T-helper 17 cell (primary cell): ENCODE results near the gene CYB561A3. TPM values are rescaled to one million over a fixed set of nuclear protein-coding genes. Genes with fewer than 3 reads are reported as not detected.

Experiments
- ATAC-seq: fragments of 150-1000 bp; cut with Tn5 transposase; 2 replicates; pipeline ENCODE4 v1.10.0; 2021; ENCODE audit warnings: mild to moderate bottlenecking, moderate library complexity
- DNase-seq, 3 donors: peaks; one replicate each; pipeline versions ENCODE4 v3.0.0 to v3.0.0-alpha.2; 2020 to 2021
- H3K9me3 ChIP-seq: one replicate; pipeline ENCODE4 v1.7.0; 2013; ENCODE audit warnings: low read length, mild to moderate bottlenecking; ENCODE audit not compliant: control insufficient read depth, poor library complexity, severe bottlenecking
- H3K27ac Mint-ChIP-seq: one replicate; pipeline ENCODE4 v1.8.0; 2022; ENCODE audit warnings: mild to moderate bottlenecking, moderate library complexity, mixed read lengths
- H3K27me3 Mint-ChIP-seq: one replicate; pipeline ENCODE4 v1.8.0; 2022; ENCODE audit warnings: mixed read lengths
- H3K36me3 Mint-ChIP-seq: one replicate; pipeline ENCODE4 v1.8.0; 2022; ENCODE audit warnings: low read depth, mixed read lengths
- H3K4me1 Mint-ChIP-seq: one replicate; pipeline ENCODE4 v1.8.0; 2022; ENCODE audit warnings: mild to moderate bottlenecking, mixed read lengths
- H3K4me3 Mint-ChIP-seq: one replicate; pipeline ENCODE4 v1.8.0; 2022; ENCODE audit warnings: mild to moderate bottlenecking, moderate library complexity, mixed read lengths
- total RNA-seq, 4 donors: library from RNA in 2 of 4; stranded (reverse) in 2 of 4; gene quantifications; one replicate each; pipeline ENCODE4 v1.2.3 and lab custom pipeline; 2022 to 2026

CYB561A3 gene
- total RNA-seq, 2 donors from 2014 or later: 32.4 to 35.6 TPM

DNA sequence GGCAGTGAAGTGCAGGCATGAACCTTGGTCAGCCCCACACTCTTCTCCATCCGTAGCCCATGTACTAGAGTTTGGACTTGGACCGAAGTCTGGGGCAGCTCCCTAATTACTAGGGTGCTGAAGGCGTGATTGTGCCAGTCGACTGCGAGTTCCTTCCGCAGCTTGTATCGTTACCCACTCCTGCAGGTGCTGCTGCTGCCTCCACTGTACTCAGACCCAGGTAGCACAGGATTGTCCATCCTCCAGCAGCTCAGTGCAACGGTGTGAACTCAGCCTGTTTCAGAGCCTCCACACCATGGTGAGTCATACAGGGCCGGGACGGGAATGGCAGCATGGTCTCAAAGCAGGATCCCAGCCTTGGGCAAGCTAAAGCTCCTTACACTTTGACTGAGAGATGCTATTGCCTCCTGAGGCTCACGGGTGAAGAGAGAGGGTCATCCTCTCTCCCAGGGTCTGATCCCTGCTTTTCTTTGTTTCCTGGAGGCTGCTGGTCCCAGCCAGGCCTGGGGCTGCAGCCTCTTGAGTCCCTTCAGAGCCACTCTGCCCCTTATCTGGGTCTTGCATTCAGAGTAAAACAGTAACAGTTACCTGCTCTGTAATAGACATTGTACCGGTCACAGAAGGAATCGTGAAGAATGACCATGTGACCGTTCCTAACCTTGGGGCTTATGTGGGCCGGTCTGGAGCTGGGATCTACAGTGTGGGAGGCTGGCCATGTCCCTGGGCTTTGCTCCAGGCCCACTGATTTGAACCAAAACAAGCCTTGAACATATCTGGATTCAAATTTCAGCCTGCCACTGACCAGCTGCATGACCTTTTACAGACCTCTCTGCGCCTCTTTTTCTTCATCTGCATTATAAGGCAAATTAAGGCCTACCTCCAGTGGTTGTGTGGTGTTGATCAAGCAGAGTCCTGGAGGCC lies 27.0 kb downstream of the CYB561A3 start:
- no peak for ATAC-seq
- H3K4me3 Mint-ChIP-seq: peak overlapping the region; percentile 94
- peaks cover 36% of the 10 kb centered on the region for H3K4me1 Mint-ChIP-seq
- DNase-seq: no peak
- H3K27me3 Mint-ChIP-seq: no peaks in the 10 kb centered on the region
- no peaks in the 10 kb centered on the region for H3K9me3 ChIP-seq
- H3K36me3 Mint-ChIP-seq: peaks cover 6% of the 10 kb centered on the region
- H3K27ac Mint-ChIP-seq: peak overlapping the region; percentile 98

DNA sequence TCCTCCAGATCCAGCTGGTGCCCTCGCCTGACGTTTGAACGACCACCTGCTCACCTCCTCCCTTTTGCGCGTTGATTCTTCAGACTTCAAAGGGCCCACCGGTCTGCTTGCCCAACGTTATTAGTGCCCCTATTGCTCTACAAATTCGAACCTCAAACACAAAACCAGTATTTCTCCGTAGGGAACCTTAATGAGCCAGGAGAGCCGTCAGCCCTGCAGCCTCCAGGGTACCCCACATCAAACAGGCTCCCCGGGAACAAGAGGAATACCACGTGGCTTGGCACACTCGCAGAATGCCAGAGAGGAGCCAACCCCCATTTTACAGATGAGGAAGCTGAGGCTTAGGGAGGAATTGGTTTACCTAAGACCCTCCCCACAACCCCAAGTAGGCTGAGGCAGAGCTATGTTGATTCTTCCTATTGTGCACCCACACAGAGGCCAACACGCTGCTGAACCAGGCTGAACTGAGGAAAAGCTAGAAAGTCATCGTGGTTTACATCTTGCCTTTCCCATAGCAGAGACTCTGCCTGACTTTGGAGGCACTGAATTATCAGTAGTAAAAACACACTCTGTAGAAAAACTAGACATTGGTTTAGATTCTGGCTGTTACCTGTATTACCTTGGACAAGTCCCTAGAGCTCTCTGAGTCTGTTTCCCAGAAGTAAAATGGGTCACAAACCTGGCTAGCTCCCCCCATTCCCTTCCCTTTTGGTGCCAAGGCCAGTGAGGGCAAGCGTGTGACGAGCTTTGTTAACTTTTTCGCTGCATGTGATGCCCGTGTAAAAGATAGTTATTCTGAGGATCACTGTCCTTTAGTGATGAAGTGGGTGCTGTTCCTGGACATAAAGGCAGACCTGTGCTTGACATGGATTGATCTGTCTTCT lies 27.9 kb downstream of the CYB561A3 start:
- ATAC-seq (no peak), DNase-seq (no peak)
- peaks cover 42% of the 10 kb centered on the region for H3K4me1 Mint-ChIP-seq
- H3K27me3 Mint-ChIP-seq: no peaks in the 10 kb centered on the region
- peak overlapping the region; percentile 94 for H3K4me3 Mint-ChIP-seq
- H3K27ac Mint-ChIP-seq: peak overlapping the region; percentile 98
- H3K9me3 ChIP-seq: no peaks in the 10 kb centered on the region
- H3K36me3 Mint-ChIP-seq: peaks cover 11% of the 10 kb centered on the region

DNA sequence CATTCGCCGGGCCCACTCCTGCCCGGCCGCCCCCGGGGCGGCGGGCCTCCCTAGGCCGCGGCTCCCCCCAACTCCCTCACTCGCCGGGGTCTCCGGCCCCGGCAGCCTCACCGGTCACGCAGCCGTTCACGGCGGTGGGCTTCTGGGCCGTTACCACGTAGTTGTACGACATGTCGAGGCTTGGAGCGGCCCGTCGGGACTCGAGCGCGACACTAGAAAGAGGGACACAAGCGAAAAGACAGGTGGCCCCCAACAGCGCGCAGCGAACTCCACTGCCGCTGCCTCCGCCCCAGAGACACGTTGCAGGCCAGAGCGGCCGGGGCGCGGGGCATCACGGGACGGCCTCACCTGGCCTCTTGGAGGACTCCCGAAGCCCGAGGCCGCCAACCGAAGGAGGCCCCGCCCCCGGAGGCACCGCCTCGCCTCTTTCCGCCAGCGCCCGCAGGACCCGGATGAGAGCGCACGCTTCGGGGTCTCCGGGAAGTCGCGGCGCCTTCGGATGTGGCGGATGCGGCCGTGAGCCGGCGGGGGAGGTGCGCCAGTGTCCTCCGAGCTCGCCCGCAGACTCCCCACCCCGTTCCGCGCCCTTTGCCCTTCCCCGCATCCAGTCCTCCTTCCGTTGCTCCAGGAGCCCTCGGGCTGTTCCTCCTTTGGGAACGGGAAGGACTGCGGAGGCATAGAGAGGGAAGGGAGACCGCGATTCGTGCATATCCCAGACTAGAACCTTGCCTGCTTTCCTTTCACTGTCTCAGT lies 28.7 kb downstream of the CYB561A3 start, which contains the start of the genes DDB1 and TKFC:
Gene DDB1 (minus strand): TSS at position 309 of the 753 bp plus-strand sequence. CDS start 137 bp downstream, at position 172.
Gene TKFC (plus strand): TSS at position 432 of the 753 bp plus-strand sequence. CDS start 1,501 bp downstream, outside the sequence.
- H3K4me1 Mint-ChIP-seq: peaks cover 45% of the 10 kb centered on the region
- DNase-seq (peak; percentile 96 to 97 (median 96)), ATAC-seq (peak; percentile 96)
- peaks cover 7% of the 10 kb centered on the region for H3K36me3 Mint-ChIP-seq
- H3K9me3 ChIP-seq: no peaks in the 10 kb centered on the region
- H3K27me3 Mint-ChIP-seq: no peaks in the 10 kb centered on the region
- H3K27ac Mint-ChIP-seq: peak within 1 kb of the TSS; percentile 98
- H3K4me3 Mint-ChIP-seq: peak within 1 kb of the TSS; percentile 94

DNA sequence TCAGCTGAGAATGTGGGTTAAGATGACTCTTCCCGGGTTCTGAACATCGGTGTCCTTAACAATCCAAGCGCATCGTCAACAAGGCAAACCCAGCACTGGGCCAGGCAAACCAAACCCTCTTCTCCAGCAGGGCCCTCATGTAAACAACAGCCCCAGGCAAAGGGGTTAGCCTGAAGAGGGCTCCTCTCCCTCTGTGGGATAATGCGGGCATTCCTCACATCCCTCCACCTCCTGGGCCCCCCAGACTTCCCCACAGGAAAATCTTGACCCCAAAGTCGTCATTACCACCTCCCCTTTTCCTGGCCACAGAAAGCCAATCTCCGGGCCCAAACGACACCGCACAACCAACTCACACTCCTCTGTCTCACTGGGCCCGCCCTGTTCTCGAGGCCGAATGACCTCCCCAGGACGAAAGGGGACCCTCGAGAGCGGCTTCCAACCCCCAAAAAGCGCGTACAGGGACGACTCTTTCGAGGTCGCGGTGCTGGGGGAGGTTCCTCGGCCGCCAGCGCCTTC lies 29.3 kb downstream of the CYB561A3 start:
- ATAC-seq: no peak
- peaks cover 45% of the 10 kb centered on the region for H3K4me1 Mint-ChIP-seq
- peak overlapping the region; percentile 94 for H3K4me3 Mint-ChIP-seq
- no peak for DNase-seq
- peak overlapping the region; percentile 98 for H3K27ac Mint-ChIP-seq
- H3K36me3 Mint-ChIP-seq: peaks cover 7% of the 10 kb centered on the region
- H3K27me3 Mint-ChIP-seq: no peaks in the 10 kb centered on the region
- H3K9me3 ChIP-seq: no peaks in the 10 kb centered on the region

DNA sequence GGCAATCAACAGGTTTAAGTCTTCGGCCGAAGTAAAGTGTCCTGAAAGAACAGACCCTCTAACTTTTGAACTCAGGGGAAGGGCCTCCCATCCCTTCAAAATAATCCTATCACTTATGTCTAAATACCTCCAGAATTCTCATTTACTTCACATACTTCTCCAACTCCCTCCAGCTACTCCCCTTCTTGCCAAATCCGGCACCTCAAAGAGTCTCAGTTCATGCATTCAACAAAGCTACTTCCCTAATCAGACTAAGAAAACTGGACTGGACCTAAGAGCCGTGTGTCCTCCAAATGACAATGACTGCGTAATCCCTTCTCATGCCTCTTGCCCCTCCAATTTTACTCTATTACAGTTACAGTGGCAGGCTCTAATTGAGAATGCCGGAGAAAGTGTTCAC lies 30.0 kb downstream of the CYB561A3 start:
- Mint-ChIP-seq H3K27ac (peak overlapping the region; percentile 98), H3K36me3 (peaks cover 7% of the 10 kb centered on the region), H3K4me1 (peaks cover 41% of the 10 kb centered on the region), H3K4me3 (peak overlapping the region; percentile 94), H3K27me3 (no peaks in the 10 kb centered on the region)
- ATAC-seq (no peak), DNase-seq (no peak)
- H3K9me3 ChIP-seq: no peaks in the 10 kb centered on the region

DNA sequence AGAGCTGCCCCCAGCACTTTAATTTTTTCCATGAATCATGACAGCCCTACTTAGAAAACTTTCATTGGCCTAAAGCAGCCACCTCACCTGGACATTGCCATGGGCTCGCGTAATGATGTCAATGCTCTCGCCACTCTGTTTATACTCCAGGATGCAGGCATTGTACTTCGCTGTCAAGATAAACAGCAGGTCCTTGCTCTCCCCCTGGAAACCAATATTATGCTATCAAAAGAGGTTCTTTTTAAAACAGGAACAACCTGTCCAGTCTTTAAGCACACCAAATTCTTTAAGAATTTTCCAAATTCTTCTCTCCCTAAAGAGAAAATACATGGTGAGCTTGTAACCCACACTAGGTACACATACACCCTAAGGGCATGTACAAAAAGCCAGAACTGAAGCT lies 31.8 kb downstream of the CYB561A3 start:
- no peak for DNase-seq
- Mint-ChIP-seq H3K27ac (peak overlapping the region; percentile 98), H3K36me3 (peaks cover 7% of the 10 kb centered on the region), H3K4me3 (no peak overlapping the region), H3K27me3 (no peaks in the 10 kb centered on the region), H3K4me1 (peaks cover 42% of the 10 kb centered on the region)
- no peak for ATAC-seq
- H3K9me3 ChIP-seq: no peaks in the 10 kb centered on the region

DNA sequence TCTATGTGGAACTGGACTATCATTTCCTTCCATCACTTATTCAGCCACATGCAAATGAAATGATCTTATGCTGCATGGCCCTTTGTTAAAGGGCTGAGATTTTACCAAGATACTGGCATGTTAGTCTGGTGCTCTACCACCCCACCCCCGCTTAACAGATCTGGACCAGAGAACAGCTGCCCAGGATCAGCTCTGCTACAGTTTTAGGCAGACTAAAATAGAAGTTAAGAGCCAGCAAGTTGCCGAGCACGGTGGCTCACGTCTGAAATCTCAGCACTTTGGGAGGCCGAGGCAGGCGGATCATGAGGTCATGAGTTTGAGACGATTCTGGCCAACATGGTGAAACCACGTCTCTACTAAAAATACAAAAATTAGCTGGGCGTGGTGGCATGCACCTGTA lies 33.3 kb downstream of the CYB561A3 start:
- peaks cover 10% of the 10 kb centered on the region for H3K36me3 Mint-ChIP-seq
- ATAC-seq (no peak), DNase-seq (no peak)
- H3K27me3 Mint-ChIP-seq: no peaks in the 10 kb centered on the region
- no peak overlapping the region for H3K27ac Mint-ChIP-seq
- no peak overlapping the region for H3K4me3 Mint-ChIP-seq
- H3K4me1 Mint-ChIP-seq: peaks cover 38% of the 10 kb centered on the region
- no peaks in the 10 kb centered on the region for H3K9me3 ChIP-seq

DNA sequence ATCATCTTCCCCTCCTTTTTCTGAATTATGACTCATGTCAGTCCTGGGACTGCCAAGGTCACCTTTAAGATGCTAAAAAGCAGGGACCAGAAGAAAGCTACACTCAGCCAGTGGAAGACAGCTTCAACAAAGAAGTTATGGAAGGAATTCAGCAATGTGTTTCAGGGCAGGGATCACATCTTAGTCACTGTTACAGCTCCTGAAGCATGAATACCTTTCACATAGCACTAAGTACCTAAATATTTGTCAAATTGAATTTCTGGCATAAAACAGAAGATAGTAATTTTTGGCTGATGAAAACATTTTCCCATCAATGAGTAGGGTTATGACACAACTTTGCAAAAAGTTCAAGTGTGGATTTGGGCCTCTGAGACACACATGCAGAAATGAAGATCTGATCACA lies 34.0 kb downstream of the CYB561A3 start:
- ATAC-seq: no peak
- no peak overlapping the region for H3K4me3 Mint-ChIP-seq

DNA sequence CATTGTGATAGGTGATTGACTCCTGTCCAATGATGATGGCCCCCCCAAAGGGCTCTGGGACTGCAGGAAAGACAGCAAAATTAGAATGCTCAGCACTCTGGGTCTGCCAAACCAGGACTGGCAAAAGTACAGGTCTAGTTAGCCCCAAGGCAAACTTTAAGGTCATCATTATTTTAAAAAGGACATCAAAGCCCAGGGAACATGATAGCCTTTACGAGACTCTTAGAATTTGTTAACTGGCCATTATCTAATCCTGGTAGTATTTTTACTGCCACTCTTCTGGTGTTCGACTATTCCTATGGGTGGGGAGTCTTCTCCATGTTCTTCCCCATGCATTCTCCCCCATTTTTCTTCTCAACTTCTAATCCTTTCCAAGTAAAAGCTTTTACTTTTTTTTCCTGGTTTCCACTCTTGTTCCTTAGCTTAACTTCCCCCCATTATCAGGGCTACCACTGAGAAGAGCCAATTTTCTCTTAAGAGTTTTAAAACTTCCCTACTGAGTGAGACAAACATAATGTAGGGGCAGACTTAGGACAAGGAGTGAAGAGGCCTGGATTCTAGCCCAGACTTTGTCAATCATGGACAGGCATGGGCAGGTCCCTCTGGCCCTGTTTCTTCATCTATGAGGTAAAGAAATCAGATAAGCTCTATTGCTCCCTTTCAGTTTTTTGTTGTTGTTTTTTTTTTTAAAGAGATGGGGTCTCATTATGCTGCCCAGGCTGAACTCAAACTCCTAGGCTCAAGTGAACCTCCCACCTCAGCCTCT lies 35.9 kb downstream of the CYB561A3 start:
- ATAC-seq (no peak), DNase-seq (no peak)
- no peaks in the 10 kb centered on the region for H3K9me3 ChIP-seq
- H3K36me3 Mint-ChIP-seq: peaks cover 11% of the 10 kb centered on the region
- H3K4me1 Mint-ChIP-seq: peaks cover 20% of the 10 kb centered on the region
- H3K4me3 Mint-ChIP-seq: no peak overlapping the region
- no peak overlapping the region for H3K27ac Mint-ChIP-seq
- no peaks in the 10 kb centered on the region for H3K27me3 Mint-ChIP-seq

More for the DNA sequence above, 34.0 kb downstream of the CYB561A3 start:
- H3K36me3 Mint-ChIP-seq: peaks cover 12% of the 10 kb centered on the region
- peaks cover 37% of the 10 kb centered on the region for H3K4me1 Mint-ChIP-seq
- H3K27me3 Mint-ChIP-seq: no peaks in the 10 kb centered on the region
- H3K9me3 ChIP-seq: no peaks in the 10 kb centered on the region
- DNase-seq: no peak
- H3K27ac Mint-ChIP-seq: no peak overlapping the region

DNA sequence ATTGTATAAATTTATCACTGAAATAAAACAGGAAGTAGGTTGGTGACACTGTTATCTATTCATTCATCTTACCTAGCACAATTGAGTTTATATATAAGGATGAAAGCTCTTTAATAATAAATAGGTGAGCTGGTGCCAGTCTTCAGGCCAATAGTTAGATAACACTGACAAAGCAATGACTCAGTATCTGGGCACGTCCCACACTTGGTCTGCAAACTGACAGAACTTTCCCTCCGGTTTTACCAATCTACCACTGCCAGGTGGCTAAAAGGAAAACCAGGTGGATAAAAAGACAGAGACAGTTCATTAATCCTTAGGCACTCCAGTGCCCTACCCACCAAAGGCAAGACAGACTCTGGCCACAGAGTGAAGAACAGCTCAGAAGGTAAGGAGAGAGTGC lies 46.4 kb downstream of the CYB561A3 start:
- H3K27me3 Mint-ChIP-seq: no peaks in the 10 kb centered on the region
- no peak overlapping the region for H3K27ac Mint-ChIP-seq
- DNase-seq: no peak

DNA sequence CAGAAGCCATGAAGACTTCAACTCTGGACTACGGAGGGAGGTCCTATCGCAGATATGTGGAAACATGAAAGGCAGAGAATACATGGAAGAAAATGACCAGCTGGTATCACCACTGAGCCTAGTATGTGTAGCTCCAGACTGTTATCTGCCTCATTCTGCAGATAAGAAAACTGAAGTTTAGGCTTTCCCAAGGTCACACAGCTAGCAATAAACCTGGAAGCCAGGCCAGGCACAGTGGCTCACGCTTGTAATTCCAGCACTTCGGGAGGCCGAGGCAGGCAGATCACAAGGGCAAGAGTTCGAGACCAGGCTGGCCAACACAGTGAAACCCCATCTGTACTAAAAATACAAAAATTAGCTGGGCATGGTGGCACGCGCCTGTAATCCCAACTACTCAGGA lies 50.9 kb downstream of the CYB561A3 start:
- Mint-ChIP-seq H3K4me3 (no peak overlapping the region), H3K4me1 (no peaks in the 10 kb centered on the region), H3K36me3 (peaks cover 6% of the 10 kb centered on the region), H3K27me3 (no peaks in the 10 kb centered on the region), H3K27ac (no peak overlapping the region)
- no peaks in the 10 kb centered on the region for H3K9me3 ChIP-seq
- no peak for DNase-seq
- no peak for ATAC-seq

More for the DNA sequence above, 46.4 kb downstream of the CYB561A3 start:
- Mint-ChIP-seq H3K4me3 (no peak overlapping the region), H3K36me3 (peaks cover 6% of the 10 kb centered on the region), H3K4me1 (no peaks in the 10 kb centered on the region)
- H3K9me3 ChIP-seq: no peaks in the 10 kb centered on the region
- ATAC-seq: no peak

DNA sequence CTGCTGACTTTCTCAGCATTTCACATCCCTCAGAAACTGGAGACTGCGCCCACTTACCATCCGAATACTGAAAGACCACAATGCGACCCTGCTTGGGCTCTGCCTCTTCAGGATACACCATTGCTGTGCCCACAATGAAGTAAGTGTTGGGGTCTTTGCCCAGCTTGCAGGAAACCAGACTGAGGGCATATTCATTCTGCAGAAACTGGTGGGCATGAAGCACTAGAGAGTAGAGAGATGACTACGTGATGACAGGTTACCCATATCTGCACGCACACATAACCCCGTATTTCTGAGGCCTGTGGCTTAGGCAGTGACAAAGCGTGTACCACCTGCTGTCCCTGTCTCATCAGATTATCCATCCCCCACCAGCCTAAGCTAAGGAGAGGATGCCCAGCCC lies 51.9 kb downstream of the CYB561A3 start:
- Mint-ChIP-seq H3K27me3 (no peaks in the 10 kb centered on the region), H3K36me3 (peaks cover 6% of the 10 kb centered on the region), H3K4me1 (no peaks in the 10 kb centered on the region), H3K4me3 (no peak overlapping the region), H3K27ac (no peak overlapping the region)
- DNase-seq (no peak), ATAC-seq (no peak)
- H3K9me3 ChIP-seq: no peaks in the 10 kb centered on the region
